ENCODE measurements around the gene POLD2. TPM values are rescaled to one million over a fixed set of nuclear protein-coding genes. Genes with fewer than 3 reads are reported as not detected.
A peak's percentile ranks its signal among the peaks of the same experiment; 100 is the strongest.
"Not testable (repeated sequence)": the region's sequence is repeated elsewhere in the genome, so short reads cannot be mapped to it uniquely, and the experiment has no call there.

The POLD2 gene
- total RNA-seq, 2 experiments from 2014 or later, result 287 to 296 TPM

DNA sequence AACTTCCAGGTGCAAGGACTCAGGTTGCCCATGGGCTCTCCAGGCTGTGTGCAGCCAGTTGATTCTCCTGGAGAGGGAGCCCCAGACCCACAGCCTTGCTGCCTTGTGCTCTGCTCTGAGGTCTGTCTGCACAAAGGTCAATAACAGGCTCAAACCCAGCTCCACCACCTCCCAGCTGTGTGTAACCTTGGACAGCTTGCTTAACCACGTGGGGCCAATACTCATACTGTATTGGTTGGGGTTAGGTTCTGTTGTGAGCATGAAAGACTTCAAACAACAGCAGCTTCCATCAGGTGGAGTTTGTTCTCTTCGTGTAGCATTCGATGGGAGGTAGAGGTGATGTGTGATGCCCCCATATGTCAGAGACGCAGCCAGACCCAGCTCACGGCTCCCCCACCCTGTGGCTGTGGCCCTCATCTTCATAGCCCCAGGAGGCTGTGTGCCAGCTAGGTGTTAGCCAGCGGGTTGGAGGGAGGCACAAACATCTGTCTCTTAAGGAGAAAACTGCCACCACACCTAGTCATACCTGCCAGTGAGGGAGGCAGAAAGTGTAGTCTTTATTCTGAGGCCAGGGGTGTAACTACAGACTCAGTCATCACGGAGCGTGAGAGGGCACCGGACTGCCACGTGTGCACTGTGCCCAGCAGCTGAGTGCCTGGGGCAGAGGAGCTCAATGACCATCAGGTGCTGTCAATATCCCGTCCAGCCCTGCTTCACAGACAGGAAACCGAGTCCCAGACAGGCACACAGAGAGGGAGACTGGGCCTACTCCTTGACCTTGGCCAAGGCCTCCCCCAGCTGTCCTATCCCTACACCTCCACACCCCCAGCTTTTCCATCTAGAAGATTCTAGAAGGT lies 8.1 kb upstream of the POLD2 start:
- Mint-ChIP-seq H3K27ac (no peak overlapping the region), H3K27me3 (no peaks in the 10 kb centered on the region), H3K9me3 (peaks cover 7% of the 10 kb centered on the region), H3K36me3 (peaks cover 4% of the 10 kb centered on the region), H3K4me3 (no peak overlapping the region), H3K4me1 (no peaks in the 10 kb centered on the region)
- DNase-seq, result no peak

- no peak for DNase-seq
- Mint-ChIP-seq H3K4me1 (peaks cover 3% of the 10 kb centered on the region), H3K27me3 (no peaks in the 10 kb centered on the region), H3K4me3 (no peak overlapping the region), H3K9me3 (peaks cover 7% of the 10 kb centered on the region), H3K36me3 (peaks cover 4% of the 10 kb centered on the region), H3K27ac (no peak overlapping the region)
Observed at GRCh38 chr7:44128721-44129582, 5.6 kb upstream of the POLD2 start.

DNA sequence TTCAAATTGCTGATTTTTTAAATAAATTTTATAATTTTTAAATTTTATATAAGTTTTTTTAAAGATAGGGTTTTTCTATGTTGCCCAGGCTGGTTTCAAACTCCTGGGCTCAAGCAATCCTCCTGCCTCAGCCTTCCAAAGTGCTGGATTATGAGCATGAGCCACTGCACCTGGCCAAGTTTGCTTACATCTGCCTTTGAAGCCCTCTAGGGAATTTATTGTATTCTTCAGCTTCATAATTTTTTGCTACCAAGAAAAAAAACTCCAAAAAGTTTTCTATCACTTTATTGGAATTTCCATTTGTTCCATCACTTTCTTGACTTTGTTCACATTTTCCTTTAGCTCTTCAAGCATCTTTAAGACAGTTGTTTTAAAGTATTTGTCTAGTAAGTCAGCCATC lies 3.8 kb upstream of the POLD2 start:
- Mint-ChIP-seq H3K27me3 (no peaks in the 10 kb centered on the region), H3K36me3 (peaks cover 9% of the 10 kb centered on the region), H3K4me1 (peaks cover 9% of the 10 kb centered on the region), H3K4me3 (no peak overlapping the region), H3K9me3 (peaks cover 7% of the 10 kb centered on the region), H3K27ac (no peak overlapping the region)
- no peak for DNase-seq

DNA sequence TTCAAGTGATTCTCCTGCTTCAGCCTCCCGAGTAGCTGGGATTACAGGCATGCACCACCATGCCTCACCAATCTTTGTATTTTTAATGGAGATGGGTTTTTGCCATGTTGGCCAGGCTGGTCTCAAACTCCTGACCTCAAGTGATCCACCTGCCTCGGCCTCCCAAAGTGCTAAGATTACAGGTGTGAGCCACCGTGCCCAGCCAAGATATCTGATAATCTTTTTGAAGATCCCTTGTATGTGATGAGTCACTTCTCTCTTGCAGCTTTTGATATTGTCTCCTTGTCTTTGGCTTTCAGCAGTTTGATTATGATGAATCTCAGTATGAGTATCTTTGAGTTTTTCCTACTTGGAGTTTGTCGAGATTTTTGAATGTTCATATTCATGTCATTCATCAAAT lies 3.2 kb upstream of the POLD2 start:
- H3K9me3 Mint-ChIP-seq, DNase-seq, H3K27me3 Mint-ChIP-seq, H3K27ac Mint-ChIP-seq, H3K4me3 Mint-ChIP-seq: not testable (repeated sequence)
- Mint-ChIP-seq H3K4me1 (peaks cover 15% of the 10 kb centered on the region), H3K36me3 (peaks cover 13% of the 10 kb centered on the region)

DNA sequence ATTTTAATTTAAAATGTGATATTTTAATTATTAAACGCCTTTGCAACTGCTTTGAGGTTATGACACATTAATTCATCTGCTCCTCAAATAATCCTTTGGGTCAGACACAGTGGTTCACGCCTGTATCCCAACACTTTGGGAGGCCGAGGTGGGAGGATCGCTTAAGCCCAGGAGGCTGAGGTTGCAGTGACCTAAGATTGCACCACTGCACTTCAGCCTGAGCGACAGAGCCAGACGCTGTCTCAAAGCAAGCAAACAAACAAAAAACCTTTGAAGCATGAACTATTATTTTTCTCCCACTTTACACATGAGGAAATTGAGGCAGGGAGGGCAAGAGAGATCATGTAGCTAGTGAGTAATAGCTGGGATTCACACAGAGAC lies 1.5 kb upstream of the POLD2 start:
- Mint-ChIP-seq H3K9me3 (peaks cover 7% of the 10 kb centered on the region), H3K36me3 (peaks cover 30% of the 10 kb centered on the region), H3K27ac (no peak overlapping the region), H3K27me3 (no peaks in the 10 kb centered on the region), H3K4me3 (no peak overlapping the region), H3K4me1 (peaks cover 31% of the 10 kb centered on the region)
- DNase-seq, result no peak

DNA sequence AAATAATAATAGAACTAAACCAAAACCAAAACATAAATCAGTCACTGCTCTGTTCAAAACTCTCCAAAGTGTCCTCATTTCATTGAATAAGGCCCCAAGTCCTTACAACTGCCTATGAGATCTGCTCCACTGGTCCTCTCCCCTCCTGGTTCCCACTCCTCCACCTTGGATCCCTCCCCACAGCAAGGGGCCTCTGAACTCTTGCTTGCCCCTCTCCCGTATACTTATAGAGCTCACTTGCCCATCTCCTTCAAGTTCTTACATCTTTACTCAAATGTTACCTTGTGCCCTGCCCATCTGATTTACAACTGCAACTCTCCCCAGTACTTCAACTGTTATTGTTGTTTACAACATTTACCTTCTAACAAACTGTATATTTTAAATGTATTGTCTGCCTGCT lies 819 bp downstream of the POLD2 start:
- no peaks in the 10 kb centered on the region for H3K27me3 Mint-ChIP-seq
- no peak for DNase-seq
- H3K4me3 Mint-ChIP-seq, result peak overlapping the region; percentile 94
- H3K36me3 Mint-ChIP-seq, result peaks cover 44% of the 10 kb centered on the region
- H3K4me1 Mint-ChIP-seq, result peaks cover 39% of the 10 kb centered on the region
- H3K9me3 Mint-ChIP-seq, result peaks cover 3% of the 10 kb centered on the region
- peak overlapping the region; percentile 88 for H3K27ac Mint-ChIP-seq

GRCh38 chr7:44121761-44122420 lies 1.5 kb downstream of the POLD2 start:
- Mint-ChIP-seq H3K27me3 (no peaks in the 10 kb centered on the region), H3K9me3 (no peaks in the 10 kb centered on the region), H3K4me1 (peaks cover 39% of the 10 kb centered on the region), H3K27ac (no peak overlapping the region), H3K36me3 (peaks cover 43% of the 10 kb centered on the region), H3K4me3 (peak overlapping the region; percentile 94)
- no peak for DNase-seq

DNA sequence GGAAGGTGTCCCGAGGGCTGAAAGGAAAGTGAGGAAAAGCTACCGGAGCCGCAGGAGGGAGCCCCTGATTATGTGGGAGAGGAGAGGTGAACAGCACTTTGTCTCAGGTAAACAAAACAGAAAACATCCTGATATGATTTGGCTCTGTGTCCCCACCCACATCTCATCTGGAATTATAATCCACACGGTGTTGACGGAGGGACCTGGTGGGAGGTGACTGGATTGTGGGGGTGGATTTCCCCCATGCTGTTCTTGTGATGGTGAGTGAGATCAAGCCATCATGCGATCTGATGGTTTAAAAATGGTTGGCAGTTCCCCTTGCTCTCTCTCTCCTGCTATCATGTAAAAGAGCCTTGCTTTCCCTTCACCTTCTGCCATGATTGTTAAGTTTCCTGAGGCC lies 3.0 kb downstream of the POLD2 start:
- H3K27ac Mint-ChIP-seq, result peak overlapping the region; percentile 31
- no peaks in the 10 kb centered on the region for H3K27me3 Mint-ChIP-seq
- no peaks in the 10 kb centered on the region for H3K9me3 Mint-ChIP-seq
- H3K4me1 Mint-ChIP-seq, result peaks cover 39% of the 10 kb centered on the region
- H3K4me3 Mint-ChIP-seq, result peak overlapping the region; percentile 20
- H3K36me3 Mint-ChIP-seq, result peaks cover 43% of the 10 kb centered on the region
- DNase-seq, result no peak

DNA sequence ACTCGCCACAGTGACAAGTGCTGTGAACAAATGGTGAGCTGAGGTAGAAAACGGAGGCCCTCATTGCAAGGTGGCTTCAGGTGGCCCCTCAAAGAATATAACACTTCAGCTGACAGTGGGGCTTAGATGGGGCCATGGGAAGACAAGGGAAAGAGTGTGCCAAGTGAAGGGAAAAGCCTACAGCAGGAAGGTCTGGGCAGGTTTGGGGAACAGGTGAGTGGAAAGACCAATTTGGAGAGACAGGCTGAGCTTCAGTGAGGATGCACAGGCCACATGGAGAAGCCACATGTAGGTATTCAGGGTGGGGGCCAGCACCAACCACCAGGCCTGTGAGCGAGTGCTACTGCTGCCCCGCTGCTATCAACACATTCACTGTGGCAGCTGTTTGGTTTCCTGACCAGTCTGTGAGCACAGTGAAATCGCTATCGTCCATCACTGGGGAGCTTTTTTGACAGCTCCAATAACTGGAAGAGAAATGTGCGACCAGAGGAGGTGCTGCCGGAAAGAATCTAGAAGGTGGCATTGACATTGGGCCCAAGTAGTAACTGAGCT lies 3.4 kb downstream of the POLD2 start:
- Mint-ChIP-seq H3K27me3 (no peaks in the 10 kb centered on the region), H3K36me3 (peaks cover 43% of the 10 kb centered on the region), H3K9me3 (no peaks in the 10 kb centered on the region), H3K4me3 (peak overlapping the region; percentile 20), H3K27ac (peak overlapping the region; percentile 16), H3K4me1 (peaks cover 39% of the 10 kb centered on the region)
- no peak for DNase-seq

DNA sequence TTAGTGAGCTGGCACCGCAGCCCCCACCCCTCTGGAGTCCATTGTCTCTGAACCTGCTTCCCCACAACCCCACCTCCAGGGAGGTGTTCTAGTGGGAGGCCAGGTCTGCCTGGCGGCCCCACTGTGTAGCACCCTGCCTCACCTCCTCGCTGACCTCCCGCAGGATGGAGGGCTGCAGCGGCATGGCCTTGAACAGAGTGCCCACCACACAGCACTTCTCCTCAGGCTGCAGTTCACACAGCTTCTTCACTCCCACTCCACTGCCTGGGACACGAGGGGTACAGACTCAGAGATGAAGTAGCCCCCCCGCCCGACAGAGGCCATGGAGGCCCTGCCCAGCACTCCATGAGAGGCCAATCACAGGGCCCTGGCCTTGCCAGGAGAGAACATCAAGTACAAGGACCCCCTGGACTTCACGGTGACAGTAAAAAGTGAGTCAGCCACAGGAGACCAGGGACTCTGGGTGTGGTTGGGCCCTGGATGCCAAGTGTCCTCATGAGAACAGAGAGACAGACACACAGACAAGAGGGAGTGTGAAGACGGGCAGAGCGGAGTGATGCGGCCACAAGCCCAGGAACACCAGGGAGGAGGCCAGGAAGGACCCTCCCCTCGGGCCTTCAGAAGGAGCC lies 5.4 kb downstream of the POLD2 start:
- Mint-ChIP-seq H3K4me1 (peaks cover 36% of the 10 kb centered on the region), H3K4me3 (no peak overlapping the region), H3K27me3 (no peaks in the 10 kb centered on the region), H3K36me3 (peaks cover 53% of the 10 kb centered on the region), H3K27ac (peak overlapping the region; percentile 4), H3K9me3 (no peaks in the 10 kb centered on the region)
- DNase-seq, result no peak

DNA sequence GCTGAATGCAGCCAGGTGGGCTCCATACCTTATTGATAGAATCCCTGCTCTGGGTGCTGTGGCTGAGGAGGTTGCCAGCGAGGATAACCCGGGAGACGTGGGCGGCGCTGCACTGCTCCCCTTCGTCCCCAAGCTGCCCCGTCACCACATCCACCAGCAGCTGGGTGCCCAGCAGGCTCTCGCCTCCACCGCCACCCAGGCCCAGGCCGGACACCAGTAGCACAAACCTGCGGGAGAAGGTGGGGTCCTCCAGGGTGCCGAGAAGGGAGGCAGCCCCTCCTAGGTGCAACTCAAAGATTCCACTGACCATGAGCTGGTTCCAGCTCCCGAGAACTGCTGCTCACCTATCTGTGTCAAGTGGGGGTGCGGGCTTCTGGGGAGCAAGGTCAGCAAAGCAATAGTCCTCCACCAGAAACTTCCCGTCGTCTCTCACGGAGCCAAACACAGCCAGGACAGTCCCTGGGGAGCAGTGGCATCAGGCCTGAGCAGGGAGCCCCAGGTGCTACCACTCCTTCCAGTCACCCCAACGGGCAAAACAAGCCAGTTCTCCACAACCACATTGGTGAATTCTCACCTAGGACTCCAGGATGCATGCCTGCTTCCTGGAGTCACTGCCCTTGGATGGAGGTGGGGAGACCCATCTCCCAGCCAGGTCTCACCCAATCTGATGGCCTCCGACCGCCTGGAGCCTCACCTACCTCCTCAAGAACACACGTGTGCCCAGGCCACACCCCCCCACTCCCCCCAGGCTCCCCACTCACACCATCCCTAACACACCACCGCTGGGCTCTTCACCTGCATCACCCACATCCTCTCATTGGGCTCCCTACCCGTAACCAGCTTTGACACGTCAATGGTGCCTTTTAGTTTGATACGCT lies 6.3 kb downstream of the POLD2 start:
- no peak overlapping the region for H3K4me3 Mint-ChIP-seq
- peak overlapping the region; percentile 4 for H3K27ac Mint-ChIP-seq

DNA sequence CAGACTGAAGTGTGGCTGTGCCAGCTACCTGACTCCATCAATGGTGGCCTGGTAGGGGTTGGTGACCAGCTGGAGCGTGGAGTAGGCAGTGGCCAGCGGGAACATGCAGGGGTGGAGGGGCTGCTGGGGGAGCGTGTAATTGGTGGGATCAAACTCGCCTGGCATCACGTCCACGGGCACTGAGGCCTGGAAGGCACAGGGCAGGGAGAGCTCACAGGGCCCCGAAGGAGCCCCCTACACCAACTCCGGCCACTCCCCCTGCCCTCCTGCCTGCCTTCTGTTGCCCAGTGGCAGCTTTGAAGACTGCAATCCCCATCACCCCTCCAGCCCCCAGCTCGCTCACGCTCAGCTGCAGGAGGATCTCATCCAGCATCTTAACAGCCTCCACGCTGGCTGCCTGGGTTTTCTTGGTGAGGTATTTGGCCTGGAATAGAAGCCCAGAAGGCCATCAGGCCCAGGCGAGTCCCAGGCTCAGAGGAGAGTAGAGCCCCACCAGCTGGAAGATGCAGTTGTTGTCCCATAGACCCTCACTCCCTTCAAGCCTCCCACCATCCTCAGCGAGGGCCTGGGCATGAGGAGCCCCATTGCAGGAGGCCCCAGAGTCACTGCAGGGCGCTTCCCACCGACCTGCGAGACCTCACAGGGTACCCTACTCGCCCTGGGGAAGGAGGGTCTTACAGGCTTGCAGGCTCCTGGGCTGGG lies 7.1 kb downstream of the POLD2 start:
- Mint-ChIP-seq H3K36me3 (peaks cover 53% of the 10 kb centered on the region), H3K27me3 (no peaks in the 10 kb centered on the region)
- DNase-seq, result no peak

More for the DNA sequence above, 6.3 kb downstream of the POLD2 start:
- Mint-ChIP-seq H3K36me3 (peaks cover 56% of the 10 kb centered on the region), H3K4me1 (peaks cover 28% of the 10 kb centered on the region), H3K27me3 (no peaks in the 10 kb centered on the region), H3K9me3 (no peaks in the 10 kb centered on the region)
- no peak for DNase-seq

DNA sequence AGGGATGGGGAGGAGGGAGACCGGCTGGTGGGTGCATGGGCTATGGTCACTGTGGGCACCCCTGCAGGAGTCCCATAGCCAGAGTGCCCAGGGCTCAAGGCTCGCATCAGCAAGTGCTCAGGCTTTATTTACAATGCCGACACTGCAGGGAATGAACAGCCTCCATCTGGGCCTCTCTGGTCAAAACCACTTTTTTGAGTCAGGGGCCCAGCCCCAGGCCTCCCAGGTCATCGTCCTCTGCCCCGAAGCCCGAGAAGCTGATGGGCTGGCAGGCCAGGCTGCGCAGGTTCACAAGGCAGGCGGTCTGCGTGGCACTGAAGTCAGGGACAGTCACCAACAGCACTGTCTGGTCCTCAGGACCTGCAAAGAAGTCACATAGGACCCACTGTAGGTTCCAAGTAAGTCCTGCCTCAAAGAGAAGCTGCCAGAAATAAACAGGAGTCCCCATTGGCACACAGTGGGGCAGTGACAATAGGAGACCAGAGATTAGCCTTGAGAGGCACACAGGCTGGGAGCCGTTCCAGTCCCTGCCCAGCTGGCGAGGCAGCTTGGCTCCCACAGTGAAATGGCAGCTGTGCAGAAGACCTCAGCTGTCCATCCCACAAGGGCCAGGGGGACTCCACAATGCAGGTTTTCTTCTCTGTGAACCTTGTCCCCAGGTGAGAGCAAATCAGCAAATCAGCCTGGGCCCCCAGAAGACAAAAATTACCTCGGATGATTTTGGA lies 8.6 kb downstream of the POLD2 start:
- no peak for DNase-seq
- H3K4me3 Mint-ChIP-seq, result no peak overlapping the region
- no peaks in the 10 kb centered on the region for H3K27me3 Mint-ChIP-seq
- no peaks in the 10 kb centered on the region for H3K9me3 Mint-ChIP-seq
- peaks cover 7% of the 10 kb centered on the region for H3K4me1 Mint-ChIP-seq
- H3K36me3 Mint-ChIP-seq, result peaks cover 38% of the 10 kb centered on the region
- H3K27ac Mint-ChIP-seq, result no peak overlapping the region

More for the DNA sequence above, 7.1 kb downstream of the POLD2 start:
- H3K27ac Mint-ChIP-seq, result no peak overlapping the region
- no peak overlapping the region for H3K4me3 Mint-ChIP-seq
- no peaks in the 10 kb centered on the region for H3K9me3 Mint-ChIP-seq
- peaks cover 22% of the 10 kb centered on the region for H3K4me1 Mint-ChIP-seq
